ENCODE data around the gene NFATC2.

DNA sequence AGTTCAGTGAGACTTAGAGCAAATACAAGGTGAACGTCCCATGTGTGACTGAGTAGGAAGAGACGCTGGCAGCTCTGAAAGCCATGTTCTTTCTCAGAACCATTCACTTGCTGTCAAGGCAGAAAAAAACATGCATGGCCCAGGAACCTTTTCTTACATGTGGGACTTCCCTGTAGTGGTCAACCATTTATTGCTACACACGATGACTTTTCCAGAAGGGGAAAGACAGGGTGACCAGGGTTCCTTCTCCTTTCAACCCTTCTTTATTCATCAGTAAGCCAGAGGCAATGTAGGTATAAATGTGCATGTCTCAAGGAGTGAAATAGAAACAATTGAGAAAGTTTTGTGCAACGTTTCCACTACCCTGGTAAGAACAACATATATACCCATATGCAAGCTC, 189.0 kb downstream of the NFATC2 start:
- TF ChIP-seq, protein P1, sequence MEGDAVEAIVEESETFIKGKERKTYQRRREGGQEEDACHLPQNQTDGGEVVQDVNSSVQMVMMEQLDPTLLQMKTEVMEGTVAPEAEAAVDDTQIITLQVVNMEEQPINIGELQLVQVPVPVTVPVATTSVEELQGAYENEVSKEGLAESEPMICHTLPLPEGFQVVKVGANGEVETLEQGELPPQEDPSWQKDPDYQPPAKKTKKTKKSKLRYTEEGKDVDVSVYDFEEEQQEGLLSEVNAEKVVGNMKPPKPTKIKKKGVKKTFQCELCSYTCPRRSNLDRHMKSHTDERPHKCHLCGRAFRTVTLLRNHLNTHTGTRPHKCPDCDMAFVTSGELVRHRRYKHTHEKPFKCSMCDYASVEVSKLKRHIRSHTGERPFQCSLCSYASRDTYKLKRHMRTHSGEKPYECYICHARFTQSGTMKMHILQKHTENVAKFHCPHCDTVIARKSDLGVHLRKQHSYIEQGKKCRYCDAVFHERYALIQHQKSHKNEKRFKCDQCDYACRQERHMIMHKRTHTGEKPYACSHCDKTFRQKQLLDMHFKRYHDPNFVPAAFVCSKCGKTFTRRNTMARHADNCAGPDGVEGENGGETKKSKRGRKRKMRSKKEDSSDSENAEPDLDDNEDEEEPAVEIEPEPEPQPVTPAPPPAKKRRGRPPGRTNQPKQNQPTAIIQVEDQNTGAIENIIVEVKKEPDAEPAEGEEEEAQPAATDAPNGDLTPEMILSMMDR (IDR thresholded peaks at IDR 0.05; ENCODE audit: insufficient read depth, low read length, poor library complexity, severe bottlenecking), result no peak
- TF ChIP-seq EZH2phosphoT487 (conservative IDR thresholded peaks at IDR 0.05; ENCODE audit: low read length), result no peak

All from SU-DHL-6 (cell line).